Activated naive CD8-positive, alpha-beta T cell treated with anti-CD3 and anti-CD28 coated beads, Interleukin-2, amount 10 ng/mL, durations not matched to agents 7 days and 5 days (primary cell): ENCODE measurements around the gene ITGB3BP. TPM values are rescaled to one million over a fixed set of nuclear protein-coding genes. Genes with fewer than 3 reads are reported as not detected.
"Not testable (repeated sequence)": the region's sequence is repeated elsewhere in the genome, so short reads cannot be mapped to it uniquely, and the experiment has no call there.

ENCODE experiments used
- ATAC-seq: fragments of 150-1000 bp; cut with Tn5 transposase; one replicate; pipeline ENCODE4 v1.10.0; 2021; ENCODE audit warnings: low read depth, moderate library complexity
- POLR2A ChIA-PET: fragments of 350-600 bp; sonication (Branson Sonifier 250); formaldehyde crosslinking; loops from one replicate; lab custom pipeline; 2021; ENCODE audit warnings: antibody characterized with exemption; lab: Charles Lee
- DNase-seq: peaks from one replicate; pipeline ENCODE4 v3.0.0; 2021
- H3K27ac Mint-ChIP-seq: one replicate; pipeline ENCODE4 v1.8.0; 2022; ENCODE audit warnings: mild to moderate bottlenecking, mixed read lengths
- H3K27me3 Mint-ChIP-seq: one replicate; pipeline ENCODE4 v1.8.0; 2022; ENCODE audit warnings: mild to moderate bottlenecking, moderate library complexity, mixed read lengths
- H3K36me3 Mint-ChIP-seq: one replicate; pipeline ENCODE4 v1.8.0; 2021; ENCODE audit warnings: mild to moderate bottlenecking, mixed read lengths
- H3K4me1 Mint-ChIP-seq: one replicate; pipeline ENCODE4 v1.8.0; 2021; ENCODE audit warnings: mixed read lengths
- H3K4me3 Mint-ChIP-seq: one replicate; pipeline ENCODE4 v1.8.0; 2022; ENCODE audit warnings: mild to moderate bottlenecking, moderate library complexity, mixed read lengths
- H3K9me3 Mint-ChIP-seq: one replicate; pipeline ENCODE4 v1.8.0; 2021; ENCODE audit warnings: mixed read lengths
- total RNA-seq, 2 experiments: library from RNA; stranded (reverse); gene quantifications; one replicate each; pipeline ENCODE4 v1.2.3, GENCODE V29; 2021

ITGB3BP gene
- total RNA-seq, 2 experiments from 2014 or later, result 47.0 to 49.4 TPM

GRCh38 chr1:63486629-63487028 lies 36.4 kb downstream of the ITGB3BP start:
- ATAC-seq, result no peak
- no peaks in the 10 kb centered on the region for H3K4me1 Mint-ChIP-seq
- no peak for DNase-seq
- peaks cover 11% of the 10 kb centered on the region for H3K36me3 Mint-ChIP-seq
- no peaks in the 10 kb centered on the region for H3K27me3 Mint-ChIP-seq
- H3K4me3 Mint-ChIP-seq, result no peak overlapping the region
- no peak overlapping the region for H3K27ac Mint-ChIP-seq
- H3K9me3 Mint-ChIP-seq, result no peaks in the 10 kb centered on the region
- POLR2A ChIA-PET, result no interaction called here

GRCh38 chr1:63480057-63480456 lies 43.0 kb downstream of the ITGB3BP start:
- Mint-ChIP-seq H3K9me3 (no peaks in the 10 kb centered on the region), H3K4me1 (no peaks in the 10 kb centered on the region), H3K36me3 (peaks cover 12% of the 10 kb centered on the region), H3K27ac (no peak overlapping the region), H3K27me3 (no peaks in the 10 kb centered on the region), H3K4me3 (no peak overlapping the region)
- POLR2A ChIA-PET, result no interaction called here
- ATAC-seq (no peak), DNase-seq (no peak)

- Mint-ChIP-seq H3K4me1 (no peaks in the 10 kb centered on the region), H3K27me3 (no peaks in the 10 kb centered on the region), H3K27ac (no peak overlapping the region), H3K36me3 (peaks cover 17% of the 10 kb centered on the region), H3K4me3 (no peak overlapping the region), H3K9me3 (peaks cover 2% of the 10 kb centered on the region)
- ATAC-seq (no peak), DNase-seq (no peak)
- POLR2A ChIA-PET, result no interaction called here
Measured at GRCh38 chr1:63475761-63476160, 47.3 kb downstream of the ITGB3BP start.

- H3K36me3 Mint-ChIP-seq, result peaks cover 11% of the 10 kb centered on the region
- H3K4me3 Mint-ChIP-seq, H3K9me3 Mint-ChIP-seq, H3K27ac Mint-ChIP-seq, H3K27me3 Mint-ChIP-seq, ATAC-seq, DNase-seq, POLR2A ChIA-PET, H3K4me1 Mint-ChIP-seq: not testable (repeated sequence)
Measured at GRCh38 chr1:63468683-63469082, 54.3 kb downstream of the ITGB3BP start.

- Mint-ChIP-seq H3K4me3 (no peak overlapping the region), H3K4me1 (peaks cover 3% of the 10 kb centered on the region), H3K27me3 (no peaks in the 10 kb centered on the region), H3K36me3 (peaks cover 22% of the 10 kb centered on the region), H3K27ac (no peak overlapping the region), H3K9me3 (peaks cover 11% of the 10 kb centered on the region)
- ATAC-seq, result no peak
- POLR2A ChIA-PET, result interaction anchor here (0.6 kb wide), 1 partner anchor 98 kb away, joined by 4 read pairs; no protein-coding TSS in a partner anchor
- DNase-seq, result no peak
Measured at GRCh38 chr1:63466759-63467158, 56.3 kb downstream of the ITGB3BP start.

- POLR2A ChIA-PET, result interaction anchor here (0.6 kb wide), 1 partner anchor 98 kb away, joined by 4 read pairs; no protein-coding TSS in a partner anchor
Measured at GRCh38 chr1:63466181-63466580, 56.8 kb downstream of the ITGB3BP start.

GRCh38 chr1:63463248-63463647 lies 59.8 kb downstream of the ITGB3BP start:
- ATAC-seq (no peak), DNase-seq (no peak)
- Mint-ChIP-seq H3K27me3 (no peaks in the 10 kb centered on the region), H3K27ac (no peak overlapping the region), H3K4me1 (peaks cover 3% of the 10 kb centered on the region), H3K4me3 (no peak overlapping the region), H3K36me3 (peaks cover 28% of the 10 kb centered on the region), H3K9me3 (peaks cover 7% of the 10 kb centered on the region)
- POLR2A ChIA-PET, result no interaction called here

More at GRCh38 chr1:63466181-63466580, 56.8 kb downstream of the ITGB3BP start:
- H3K36me3 Mint-ChIP-seq, result peaks cover 24% of the 10 kb centered on the region
- DNase-seq, result no peak
- ATAC-seq, result no peak
- no peak overlapping the region for H3K4me3 Mint-ChIP-seq
- peaks cover 10% of the 10 kb centered on the region for H3K9me3 Mint-ChIP-seq
- H3K27ac Mint-ChIP-seq, result no peak overlapping the region
- no peaks in the 10 kb centered on the region for H3K27me3 Mint-ChIP-seq
- H3K4me1 Mint-ChIP-seq, result peaks cover 3% of the 10 kb centered on the region

- POLR2A ChIA-PET, result no interaction called here
- no peak overlapping the region for H3K27ac Mint-ChIP-seq
- H3K4me1 Mint-ChIP-seq, result peaks cover 3% of the 10 kb centered on the region
- H3K36me3 Mint-ChIP-seq, result peaks cover 35% of the 10 kb centered on the region
- ATAC-seq (no peak), DNase-seq (no peak)
- no peak overlapping the region for H3K4me3 Mint-ChIP-seq
- peaks cover 7% of the 10 kb centered on the region for H3K9me3 Mint-ChIP-seq
- no peaks in the 10 kb centered on the region for H3K27me3 Mint-ChIP-seq
Measured at GRCh38 chr1:63461661-63462230, 61.3 kb downstream of the ITGB3BP start.

- Mint-ChIP-seq H3K36me3 (peaks cover 33% of the 10 kb centered on the region), H3K27me3 (no peaks in the 10 kb centered on the region), H3K27ac (no peak overlapping the region), H3K4me3 (no peak overlapping the region), H3K4me1 (peaks cover 3% of the 10 kb centered on the region), H3K9me3 (peaks cover 7% of the 10 kb centered on the region)
- DNase-seq, result no peak
- POLR2A ChIA-PET, result no interaction called here
- no peak for ATAC-seq
Measured at GRCh38 chr1:63458750-63459149, 64.3 kb downstream of the ITGB3BP start.

- DNase-seq (no peak), ATAC-seq (no peak)
- POLR2A ChIA-PET, result no interaction called here
- H3K27me3 Mint-ChIP-seq, result no peaks in the 10 kb centered on the region
- H3K36me3 Mint-ChIP-seq, result peaks cover 11% of the 10 kb centered on the region
- no peak overlapping the region for H3K27ac Mint-ChIP-seq
- no peaks in the 10 kb centered on the region for H3K9me3 Mint-ChIP-seq
- no peaks in the 10 kb centered on the region for H3K4me1 Mint-ChIP-seq
- H3K4me3 Mint-ChIP-seq, result no peak overlapping the region
Measured at GRCh38 chr1:63454269-63454668, 68.8 kb downstream of the ITGB3BP start.

- no peaks in the 10 kb centered on the region for H3K9me3 Mint-ChIP-seq
Measured at GRCh38 chr1:63453232-63453631, 69.8 kb downstream of the ITGB3BP start.

GRCh38 chr1:63450416-63450815 lies 72.6 kb downstream of the ITGB3BP start:
- Mint-ChIP-seq H3K27me3 (no peaks in the 10 kb centered on the region), H3K9me3 (no peaks in the 10 kb centered on the region), H3K4me1 (no peaks in the 10 kb centered on the region), H3K36me3 (peaks cover 2% of the 10 kb centered on the region), H3K27ac (no peak overlapping the region), H3K4me3 (no peak overlapping the region)
- ATAC-seq, result no peak
- no peak for DNase-seq
- POLR2A ChIA-PET, result no interaction called here

More at GRCh38 chr1:63453232-63453631, 69.8 kb downstream of the ITGB3BP start:
- no peak for DNase-seq
- POLR2A ChIA-PET, result no interaction called here
- Mint-ChIP-seq H3K27me3 (no peaks in the 10 kb centered on the region), H3K27ac (no peak overlapping the region), H3K4me1 (no peaks in the 10 kb centered on the region), H3K36me3 (peaks cover 7% of the 10 kb centered on the region), H3K4me3 (no peak overlapping the region)
- no peak for ATAC-seq

GRCh38 chr1:63448731-63449246 lies 74.2 kb downstream of the ITGB3BP start:
- H3K9me3 Mint-ChIP-seq, result no peaks in the 10 kb centered on the region
- peaks cover 2% of the 10 kb centered on the region for H3K36me3 Mint-ChIP-seq
- H3K27me3 Mint-ChIP-seq, result no peaks in the 10 kb centered on the region
- ATAC-seq (no peak), DNase-seq (no peak)
- POLR2A ChIA-PET, result no interaction called here
- H3K4me3 Mint-ChIP-seq, result no peak overlapping the region
- H3K4me1 Mint-ChIP-seq, result no peaks in the 10 kb centered on the region
- no peak overlapping the region for H3K27ac Mint-ChIP-seq

GRCh38 chr1:63442141-63442475 lies 80.9 kb downstream of the ITGB3BP start:
- Mint-ChIP-seq H3K4me3 (no peak overlapping the region), H3K9me3 (no peaks in the 10 kb centered on the region), H3K4me1 (peaks cover 1% of the 10 kb centered on the region), H3K36me3 (no peaks in the 10 kb centered on the region), H3K27me3 (no peaks in the 10 kb centered on the region), H3K27ac (no peak overlapping the region)
- POLR2A ChIA-PET, result no interaction called here
- no peak for ATAC-seq
- no peak for DNase-seq
